Right ventricle myocardium inferior (tissue), 1 donor: ENCODE data around the gene NRXN3. TPM values are rescaled to one million over a fixed set of nuclear protein-coding genes. Genes with fewer than 3 reads are reported as not detected.
"Not testable (repeated sequence)": the region's sequence is repeated elsewhere in the genome, so short reads cannot be mapped to it uniquely, and the experiment has no call there.

Experiments
- ATAC-seq: fragments of 200-7000 bp; cut with Tn5 transposase; one replicate; pipeline ENCODE4 v1.9.1; 2020; ENCODE audit warnings: mild to moderate bottlenecking, moderate library complexity
- DNase-seq: peaks from one replicate; pipeline ENCODE4 v3.0.0; 2021; ENCODE audit errors: missing footprints
- intact Hi-C: fragments of 100-400 bp; cut with DNase I; formaldehyde crosslinking; loops from one replicate; pipeline ENCODE4 v1.11.0; 2022
- total RNA-seq: library from RNA; stranded (reverse); fragmentation: NEBNext Ultra II Directional; extraction: Animal tissue kit (Norgen Biotek cat#: 25700); gene quantifications from one replicate; pipeline ENCODE4 v1.2.1, GENCODE V29; 2021
- donor health status: DM: no; HTN: yes; CAD: no; lungs with severe emphysema.

Gene NRXN3
- total RNA-seq, 1 donor from 2014 or later, result 1.4 TPM

DNA sequence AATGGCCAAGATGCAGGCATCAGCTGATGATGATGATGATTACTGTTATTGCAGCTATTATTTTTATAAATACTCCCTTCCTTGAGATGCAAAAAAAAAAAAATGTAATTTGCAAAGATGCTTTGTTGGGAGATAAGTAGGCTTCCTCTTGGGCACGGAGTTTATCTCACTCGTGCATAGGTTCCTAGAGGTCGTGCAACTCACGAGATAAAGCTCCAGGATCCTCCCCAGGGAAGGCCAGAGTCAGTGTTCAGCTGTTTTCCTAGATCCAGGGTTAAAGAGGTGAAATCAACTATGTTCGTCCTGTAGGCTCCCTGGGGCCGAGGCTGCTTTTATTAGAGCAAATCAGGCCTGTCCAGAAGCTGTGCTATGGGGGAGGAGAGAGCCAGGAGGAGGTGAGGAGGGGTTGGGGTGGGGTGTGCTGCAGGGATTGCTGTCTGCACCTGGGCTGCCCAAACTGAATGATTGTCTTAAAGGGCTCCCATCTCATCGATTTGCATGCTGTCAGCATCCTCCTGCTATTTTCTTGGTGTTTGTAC is 270.3 kb downstream of the NRXN3 start:
- ATAC-seq (no peak), DNase-seq (no peak)
- intact Hi-C loops, result no loop called here

GRCh38 chr14:78443834-78444233 is 273.7 kb downstream of the NRXN3 start:
- DNase-seq (no peak), ATAC-seq (no peak)
- intact Hi-C loops, result no loop called here

DNA sequence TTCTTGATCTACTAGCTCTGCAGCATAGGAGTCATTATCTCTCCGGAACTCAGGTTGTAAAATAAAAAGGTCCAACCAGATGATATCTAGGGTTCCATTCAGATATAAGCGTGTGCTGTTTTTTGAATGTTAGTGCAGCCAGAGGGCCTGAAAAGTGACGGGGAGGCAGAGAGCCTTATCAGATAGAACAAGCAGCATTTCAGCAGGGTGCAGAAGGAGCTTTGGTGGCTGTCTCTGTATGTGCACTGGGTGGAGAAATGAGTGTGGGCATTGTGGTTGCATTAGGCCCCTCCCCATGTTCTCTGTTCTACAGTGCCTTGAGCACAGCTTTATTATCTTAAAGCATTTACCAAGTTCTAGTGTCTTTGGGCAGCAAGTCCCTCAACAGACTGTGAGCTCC is 275.1 kb downstream of the NRXN3 start:
- intact Hi-C loops, result no loop called here
- ATAC-seq (no peak), DNase-seq (no peak)

DNA sequence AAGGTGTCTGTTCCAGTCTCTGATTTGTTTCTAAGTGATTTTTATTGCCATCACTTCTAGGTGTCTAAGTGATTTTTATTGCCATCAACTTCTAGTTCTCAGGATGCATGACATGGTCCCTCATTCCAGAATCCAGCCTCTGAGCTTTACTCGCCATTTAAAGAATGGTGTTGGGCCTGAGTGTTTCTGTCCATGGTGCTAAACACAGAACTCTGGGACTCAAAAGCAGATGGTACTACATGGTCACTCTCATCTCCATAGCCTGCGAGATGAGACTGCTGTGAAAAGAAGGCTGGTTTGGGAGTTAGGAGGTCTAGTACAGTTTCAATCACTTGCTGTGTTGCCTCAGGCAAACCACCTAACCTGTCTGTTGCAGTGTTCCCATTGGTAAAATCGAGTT is 276.6 kb downstream of the NRXN3 start:
- ATAC-seq (no peak), DNase-seq (no peak)
- intact Hi-C loops, result no loop called here

DNA sequence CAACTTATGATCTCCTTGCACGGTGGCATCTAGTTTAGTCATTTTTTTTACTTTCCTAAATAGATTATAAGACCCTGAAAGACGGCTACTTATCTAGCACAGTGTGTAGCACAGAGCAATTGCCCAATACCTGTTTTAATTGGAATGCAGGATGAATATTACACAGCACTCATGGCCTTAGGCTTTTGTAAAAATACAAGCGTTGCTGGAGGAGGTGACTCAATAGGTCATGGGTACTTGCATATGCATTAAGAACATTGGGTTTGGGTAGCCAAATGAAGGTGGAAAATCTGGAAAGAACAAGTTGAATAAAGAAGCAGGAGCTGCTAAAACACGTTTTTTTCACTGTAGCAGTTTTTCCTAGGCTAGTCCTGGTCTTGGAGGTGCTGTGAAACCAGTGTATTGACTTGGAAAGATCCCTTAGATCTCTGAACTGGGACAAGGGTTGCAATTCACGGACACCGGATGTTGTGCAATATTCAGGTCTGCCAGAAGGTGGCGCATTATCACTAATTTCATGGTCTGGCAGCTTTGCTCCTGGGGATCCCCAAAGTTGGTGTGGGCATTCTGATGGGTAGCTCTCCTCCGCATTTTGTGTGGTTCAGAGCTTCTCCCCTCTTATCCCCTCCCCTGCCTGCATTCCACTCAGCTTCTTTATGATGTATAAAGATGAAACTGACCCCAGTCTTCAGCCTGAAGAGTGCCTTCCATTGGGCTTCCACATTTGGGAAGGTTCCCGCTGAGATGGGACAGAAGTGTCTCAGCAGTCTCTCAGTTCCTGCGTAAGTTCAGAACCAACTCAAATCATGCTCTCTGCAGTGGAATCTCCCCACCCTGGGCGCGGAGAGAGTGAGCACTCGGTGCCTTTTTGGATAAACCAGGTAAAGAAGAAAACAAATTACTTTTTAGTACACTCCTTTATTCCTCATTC is 278.3 kb downstream of the NRXN3 start:
- no peak for DNase-seq
- no peak for ATAC-seq
- intact Hi-C loops, result loop anchor here (1.0 kb wide), 1 partner anchor 118 kb away; no protein-coding TSS in a partner anchor

- DNase-seq, result no peak
- intact Hi-C loops, result no loop called here
- ATAC-seq, result no peak
Measured at GRCh38 chr14:78450669-78451318, 280.6 kb downstream of the NRXN3 start.

DNA sequence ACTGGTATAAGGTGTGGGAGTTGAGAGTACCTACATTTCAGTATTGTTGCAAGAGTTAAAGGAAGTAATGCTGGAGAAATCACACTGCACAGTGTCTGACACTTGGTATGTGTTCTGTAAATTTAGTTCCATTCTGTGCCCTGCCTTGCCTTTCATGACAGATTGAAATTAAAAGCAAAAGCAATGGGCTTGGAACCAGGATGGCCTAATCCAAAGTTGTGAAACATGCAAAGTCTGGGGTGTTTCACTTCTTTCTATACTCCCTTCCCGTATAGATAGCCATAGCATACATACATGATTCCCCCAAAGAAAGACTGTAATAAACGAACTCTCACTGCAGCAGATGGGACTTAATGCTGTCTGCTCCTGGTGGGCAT is 281.1 kb downstream of the NRXN3 start:
- DNase-seq (no peak), ATAC-seq (no peak)
- intact Hi-C loops, result no loop called here

GRCh38 chr14:78455896-78456435 is 285.8 kb downstream of the NRXN3 start:
- intact Hi-C loops, result no loop called here
- no peak for ATAC-seq
- no peak for DNase-seq

- ATAC-seq (no peak), DNase-seq (no peak)
- intact Hi-C loops, result no loop called here
Measured at GRCh38 chr14:78469947-78470346, 299.8 kb downstream of the NRXN3 start.

- ATAC-seq (no peak), DNase-seq (no peak)
- intact Hi-C loops, result no loop called here
Measured at GRCh38 chr14:78479127-78479780, 309.1 kb downstream of the NRXN3 start.

- no peak for DNase-seq
- intact Hi-C loops, result no loop called here
- ATAC-seq, result no peak
Measured at GRCh38 chr14:78484028-78484427, 313.9 kb downstream of the NRXN3 start.

- no peak for DNase-seq
- intact Hi-C loops, result no loop called here
- ATAC-seq, result no peak
Measured at GRCh38 chr14:78486081-78486480, 315.9 kb downstream of the NRXN3 start.

DNA sequence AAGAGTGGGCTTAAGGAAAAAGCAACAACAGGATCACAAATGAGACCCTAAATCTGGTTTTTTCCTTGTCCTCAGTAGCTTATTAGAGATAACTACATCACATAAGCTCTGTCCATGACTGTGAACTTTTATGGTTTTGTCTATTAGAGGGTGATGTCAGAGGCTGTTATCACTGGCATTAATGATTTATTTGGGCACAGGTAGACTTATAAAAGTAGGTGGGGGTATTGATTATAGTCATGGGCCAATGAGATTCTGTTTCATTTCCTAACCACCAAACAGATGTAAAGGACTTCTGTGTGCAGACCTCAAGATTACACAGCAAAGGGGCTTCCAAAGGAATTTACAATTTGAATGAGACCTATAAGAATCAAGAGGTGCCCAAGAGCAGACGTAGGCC is 316.4 kb downstream of the NRXN3 start:
- intact Hi-C loops, result no loop called here
- DNase-seq (no peak), ATAC-seq (no peak)

GRCh38 chr14:78487573-78487972 is 317.4 kb downstream of the NRXN3 start:
- intact Hi-C loops, ATAC-seq, DNase-seq: not testable (repeated sequence)

DNA sequence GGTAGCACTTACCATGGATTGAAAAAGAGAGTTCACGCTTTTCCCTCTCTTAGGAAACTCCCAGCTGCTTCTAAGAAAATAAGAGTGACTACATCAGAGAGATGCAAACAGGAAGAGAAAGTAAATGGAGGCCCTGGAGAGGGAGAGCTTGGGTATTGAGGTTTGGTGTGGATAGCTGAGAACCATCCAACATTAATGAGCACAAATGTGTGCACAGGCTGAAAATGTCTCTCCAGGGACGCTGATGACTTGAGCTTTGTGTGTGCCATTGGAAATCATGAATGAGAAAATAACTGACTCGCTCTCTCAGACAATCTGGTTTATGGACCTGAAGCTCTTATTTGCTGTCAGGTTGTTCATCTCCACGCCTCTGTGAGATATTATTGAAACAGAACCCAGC is 318.8 kb downstream of the NRXN3 start:
- ATAC-seq (no peak), DNase-seq (no peak)
- intact Hi-C loops, result no loop called here

GRCh38 chr14:78491048-78491447 is 320.9 kb downstream of the NRXN3 start:
- intact Hi-C loops, result no loop called here
- ATAC-seq (no peak), DNase-seq (no peak)

- intact Hi-C loops, result no loop called here
- DNase-seq (no peak), ATAC-seq (no peak)
Measured at GRCh38 chr14:78498062-78498595, 328.0 kb downstream of the NRXN3 start.

- intact Hi-C loops, result no loop called here
- ATAC-seq, result no peak
- DNase-seq, result no peak
Measured at GRCh38 chr14:78501909-78502308, 331.7 kb downstream of the NRXN3 start.

DNA sequence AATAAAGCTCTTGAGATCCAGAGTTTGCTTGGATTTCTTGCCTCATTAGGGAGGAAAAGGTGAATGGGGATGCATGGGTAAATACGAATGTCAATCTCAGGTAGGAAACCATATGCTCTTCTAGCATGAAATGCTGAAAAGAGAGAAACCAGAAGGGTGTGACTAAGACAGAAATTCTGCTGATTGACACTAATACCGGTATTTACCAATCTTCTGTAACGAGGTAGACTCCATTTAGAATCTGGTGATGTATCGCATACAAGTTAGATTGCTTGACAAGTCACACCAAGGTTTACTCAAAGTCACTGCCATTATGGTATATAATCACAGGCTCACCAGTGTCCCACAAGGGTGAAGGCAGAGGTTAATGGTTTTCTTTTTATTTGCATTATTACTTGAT is 337.9 kb downstream of the NRXN3 start:
- intact Hi-C loops, result no loop called here

More for the DNA sequence above, 337.9 kb downstream of the NRXN3 start:
- no peak for DNase-seq
- ATAC-seq, result no peak
